HepG2 (cell line): ENCODE data around the gene FGD5. TPM values are rescaled to one million over a fixed set of nuclear protein-coding genes. Genes with fewer than 3 reads are reported as not detected.

ENCODE experiments used
- ATAC-seq: fragments of 200-7000 bp; cut with Tn5 transposase; 3 replicates; pipeline ENCODE4 v1.9.1; 2020; ENCODE audit warnings: mild to moderate bottlenecking, moderate library complexity
- BruUV-seq: library from RNA; stranded (reverse); fragments of 400-500 nt; replicated peaks from 2 replicates; lab custom pipeline; 2021; lab: Mats Ljungman, UMichigan
- CTCF ChIA-PET: fragments of 300-600 bp; formaldehyde crosslinking; extraction: SDS; loops from one replicate; lab custom pipeline; 2021; ENCODE audit warnings: low total read pairs, inconsistent platforms, low intra/inter-chr PET ratio; lab: Yijun Ruan, JAX
- POLR2A ChIA-PET: fragments of 350-600 bp; sonication (Branson Sonifier 250); formaldehyde crosslinking; loops from one replicate; lab custom pipeline; 2020; ENCODE audit warnings: antibody characterized with exemption, inconsistent platforms; lab: Yijun Ruan, JAX
- DNase-seq: peaks from one replicate; pipeline ENCODE4 v3.0.0-alpha.2; 2015; ENCODE audit warnings: low spot score
- FAIRE-seq: peaks from 3 replicates; lab custom pipeline; 2011; peaks lifted over from hg19 to GRCh38; lab: Jason Lieb, UNC
- H2AFZ ChIP-seq: one replicate; pipeline ENCODE4 v1.6.1; 2011; ENCODE audit warnings: low read length, inconsistent platforms
- H3K27ac ChIP-seq: fragments of 300-600 bp; 3 replicates; pipeline ENCODE4 v1.8.0; 2011; ENCODE audit warnings: mixed run types, mild to moderate bottlenecking, mixed read lengths, low read length, inconsistent platforms; ENCODE audit not compliant: insufficient read depth; ENCODE audit errors: extremely low read length
- H3K27me3 ChIP-seq, 2 experiments: fragments of 200-600 bp in 1 of 2; 2 replicates in 1 of 2; 3 replicates in 1 of 2; pipeline versions ENCODE4 v1.6.0 to v1.8.0; 2011; ENCODE audit warnings: low read length in 2 of 2, mild to moderate bottlenecking in 2 of 2, moderate library complexity in 2 of 2, inconsistent platforms in 1 of 2; ENCODE audit not compliant: insufficient read depth in 2 of 2, control insufficient read depth in 1 of 2
- H3K36me3 ChIP-seq, 2 experiments: fragments of 200-600 bp in 1 of 2; replicated peaks in 1 of 2; 2 replicates in 1 of 2; 3 replicates in 1 of 2; pipeline versions ENCODE4 v1.5.1 to v1.8.0; 2011; ENCODE audit warnings: low read length in 2 of 2, inconsistent platforms in 1 of 2; ENCODE audit not compliant: insufficient read depth in 2 of 2, control insufficient read depth in 1 of 2
- H3K4me1 ChIP-seq: 2 replicates; pipeline ENCODE4 v1.5.1; 2012; ENCODE audit warnings: low read length, inconsistent platforms; ENCODE audit not compliant: insufficient read depth
- H3K4me2 ChIP-seq: 2 replicates; pipeline ENCODE4 v1.6.0; 2011; ENCODE audit warnings: low read depth, low read length, inconsistent platforms
- H3K4me3 ChIP-seq, 3 experiments: fragments of 200-600 bp in 1 of 3; sonication (generic), shearing (Covaris generic) in 1 of 3; replicated peaks in 1 of 3; 2 replicates each; pipeline ENCODE4 v1.5.1; 2011 to 2016; ENCODE audit warnings: low read length in 3 of 3, inconsistent platforms in 2 of 3, low read depth in 2 of 3, mild to moderate bottlenecking in 2 of 3, control low read depth in 1 of 3, mixed read lengths in 1 of 3; ENCODE audit not compliant: insufficient read depth in 1 of 3
- H3K79me2 ChIP-seq: one replicate; pipeline ENCODE4 v1.6.1; 2011; ENCODE audit warnings: low read length, inconsistent platforms; ENCODE audit not compliant: insufficient read depth
- H3K9ac ChIP-seq: 2 replicates; pipeline ENCODE4 v1.6.0; 2011; ENCODE audit warnings: mild to moderate bottlenecking, low read depth, low read length, inconsistent platforms; ENCODE audit not compliant: insufficient read depth
- H3K9me3 ChIP-seq: 2 replicates; pipeline ENCODE4 v1.5.1; 2012; ENCODE audit warnings: mild to moderate bottlenecking, low read length
- H4K20me1 ChIP-seq: 2 replicates; pipeline ENCODE4 v1.6.0; 2011; ENCODE audit warnings: inconsistent platforms, mild to moderate bottlenecking, low read length, moderate library complexity; ENCODE audit not compliant: insufficient read depth
- ETS1 ChIP-seq: sonication (generic); formaldehyde crosslinking; IDR thresholded peaks from 2 replicates; pipeline ENCODE4 v1.4.0; 2020; ENCODE audit warnings: missing genetic modification reagents
- HOXA3 ChIP-seq: sonication (generic); formaldehyde crosslinking; IDR thresholded peaks from 2 replicates; pipeline ENCODE4 v1.5.0; 2020; ENCODE audit warnings: missing genetic modification reagents
- HOXA5 ChIP-seq: sonication (generic); formaldehyde crosslinking; IDR thresholded peaks from 2 replicates; pipeline ENCODE4 v1.4.0; 2020; ENCODE audit warnings: missing genetic modification reagents
- MED1 ChIP-seq: sonication (generic); formaldehyde crosslinking; IDR thresholded peaks from 2 replicates; pipeline ENCODE4 v1.4.0; 2020; ENCODE audit warnings: missing genetic modification reagents
- NR2F6 ChIP-seq, 2 experiments: IDR thresholded peaks; 2 replicates each; pipeline ENCODE4 v1.6.1; 2016; ENCODE audit warnings: antibody characterized with exemption in 1 of 2, mild to moderate bottlenecking in 1 of 2
- POLR2A ChIP-seq, 2 experiments: IDR thresholded peaks; 2 replicates each; pipeline ENCODE4 v1.6.1; 2011; ENCODE audit warnings: low read depth in 2 of 2, low read length in 2 of 2, mild to moderate bottlenecking in 1 of 2, moderate library complexity in 1 of 2; ENCODE audit not compliant: insufficient read depth in 1 of 2
- THAP7 ChIP-seq: sonication (generic); formaldehyde crosslinking; IDR thresholded peaks from 2 replicates; pipeline ENCODE4 v1.8.1; 2023; ENCODE audit warnings: mild to moderate bottlenecking, missing genetic modification reagents
- YEATS4 ChIP-seq: sonication (generic); formaldehyde crosslinking; IDR thresholded peaks from 2 replicates; pipeline ENCODE4 v1.4.0; 2020; ENCODE audit warnings: missing genetic modification reagents, borderline replicate concordance
- ZNF546 ChIP-seq: sonication (generic); formaldehyde crosslinking; conservative IDR thresholded peaks from 2 replicates; pipeline ENCODE4 v1.8.1; 2023; ENCODE audit warnings: mild to moderate bottlenecking, missing genetic modification reagents
- WGBS: methylation state at CpG from one replicate; pipeline ENCODE4 v1.1.6; 2017; ENCODE audit warnings: low lambda C conversion rate; 5-methylcytosine and 5-hydroxymethylcytosine counted together
- in situ Hi-C: cut with HindIII; loops from 2 replicates; pipeline ENCODE4 v1.10.0; 2017; ENCODE audit warnings: low pct_unique_long_range_greater_than_20kb; ENCODE audit not compliant: extremely low pct_ligation_motif_present
- intact Hi-C: fragments of 100-400 bp; cut with micrococcal nuclease; formaldehyde crosslinking; loops from one replicate; pipeline ENCODE4 v1.10.0; 2022; ENCODE audit not compliant: unreplicated experiment
- polyA plus RNA-seq, 8 experiments: library from polyadenylated mRNA; depleted of rRNA in 3 of 8; stranded (reverse) in 7 of 8; unstranded in 1 of 8; fragments of >200 nt; fragmentation: Illumina TruSeq in 4 of 8; extraction: Trizol in 4 of 8; gene quantifications; 2 replicates each; pipeline versions ENCODE4 v1.2.1 to v1.2.3, GENCODE V29; 2011 to 2016; ENCODE audit warnings: low read depth in 4 of 8, missing spikeins in 1 of 8, mixed read lengths in 1 of 8; ENCODE audit not compliant: insufficient read depth in 1 of 8
- total RNA-seq, 5 experiments: library from RNA; depleted of rRNA; stranded (reverse); fragments of >200 nt; fragmentation: Illumina TruSeq; extraction: Trizol; gene quantifications; 2 replicates each; pipeline ENCODE4 v1.2.3, GENCODE V29; 2016; ENCODE audit warnings: low read depth in 1 of 5
- TF ChIP-seq, protein P1 (sequence below): sonication (generic); formaldehyde crosslinking; IDR thresholded peaks from 2 replicates; pipeline ENCODE4 v1.4.0; 2020; ENCODE audit warnings: mild to moderate bottlenecking, missing genetic modification reagents

The FGD5 gene
- total and polyA plus RNA-seq, 2 of the 13 experiments (the other 11 are each of a cell fraction or from before 2014, with no cell fraction given) = 0.17 TPM; not detected in 1

- in situ Hi-C loops = loop anchor here (10.0 kb wide), 1 partner anchor 117 kb away; no protein-coding TSS in a partner anchor
- CTCF ChIA-PET = no interaction called here
Observed at GRCh38 chr3:14927308-14927707, 108.5 kb downstream of the FGD5 start.

More at GRCh38 chr3:14927308-14927707, 108.5 kb downstream of the FGD5 start:
- H4K20me1 ChIP-seq = no peaks in the 10 kb centered on the region
- no TSS peak for BruUV-seq
- DNase-seq = no peak
- intact Hi-C loops = loop anchor here (5.0 kb wide), 2 partner anchors 65 to 115 kb away; no protein-coding TSS in a partner anchor
- no peaks in the 10 kb centered on the region; the same call in 1 of the 2 replicates for H3K4me1 ChIP-seq
- peaks cover 0 to 23% of the 10 kb centered on the region in 2 experiments; a peak in 2 of 5 replicates for H3K27me3 ChIP-seq
- WGBS = 51% methylated on average over 5 of the region's 5 CpGs
- H3K4me2 ChIP-seq = no peak overlapping the region
- no peak overlapping the region for H3K27ac ChIP-seq
- no peaks in the 10 kb centered on the region for H3K79me2 ChIP-seq
- H3K36me3 ChIP-seq = no peaks in the 10 kb centered on the region
- FAIRE-seq = no peak
- no peak overlapping the region for H2AFZ ChIP-seq
- H3K9me3 ChIP-seq = no peaks in the 10 kb centered on the region
- H3K4me3 ChIP-seq = no peak overlapping the region
- H3K9ac ChIP-seq = no peak overlapping the region
- no peak for ATAC-seq
- POLR2A ChIA-PET = no interaction called here
- TF ChIP-seq THAP7 (CRISPR knock-in tag) = no peak
- no peak for TF ChIP-seq NR2F6 (IDR thresholded peaks at IDR 0.05)
- TF ChIP-seq NR2F6 (CRISPR knock-in tag; IDR thresholded peaks at IDR 0.05) = no peak
- no peak for TF ChIP-seq ZNF546 (CRISPR knock-in tag)
- no peak for TF ChIP-seq POLR2A (IDR thresholded peaks at IDR 0.05; ENCODE audit: insufficient read depth in 1 of 2, low read depth in 2 of 2, low read length in 2 of 2)
- no peak for TF ChIP-seq MED1
- no peak for TF ChIP-seq ETS1 (CRISPR knock-in tag)
- TF ChIP-seq YEATS4 (CRISPR knock-in tag) = no peak
- no peak for TF ChIP-seq HOXA3 (CRISPR knock-in tag)
- TF ChIP-seq HOXA5 (CRISPR knock-in tag) = no peak
- TF ChIP-seq, protein P1, sequence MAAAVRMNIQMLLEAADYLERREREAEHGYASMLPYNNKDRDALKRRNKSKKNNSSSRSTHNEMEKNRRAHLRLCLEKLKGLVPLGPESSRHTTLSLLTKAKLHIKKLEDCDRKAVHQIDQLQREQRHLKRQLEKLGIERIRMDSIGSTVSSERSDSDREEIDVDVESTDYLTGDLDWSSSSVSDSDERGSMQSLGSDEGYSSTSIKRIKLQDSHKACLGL (CRISPR knock-in tag) = no peak
